ENCODE results near the gene POMGNT2.

The POMGNT2 gene

DNA sequence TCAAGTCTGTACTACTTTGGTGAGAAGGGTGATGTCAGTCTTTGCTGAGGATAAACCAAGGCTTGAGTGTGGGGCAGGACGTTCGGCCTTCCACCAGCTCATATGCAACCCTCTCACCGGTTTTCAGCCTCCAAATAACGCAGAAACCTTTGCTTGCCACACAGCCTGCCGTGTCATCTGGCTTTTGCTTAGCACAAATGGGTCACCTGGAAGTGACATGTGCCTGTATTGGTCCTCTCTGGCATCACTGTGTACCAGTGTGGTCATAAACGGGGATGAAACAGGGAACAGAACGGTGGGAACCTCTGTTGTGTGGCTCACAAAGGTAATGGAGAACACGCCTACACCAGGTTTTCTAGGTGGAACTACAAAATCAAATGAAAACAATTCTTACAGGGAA, 7.1 kb downstream of the POMGNT2 start:
- Histone ChIP-seq H4K20me1 (ENCODE audit: insufficient read depth, low read length, poor library complexity, severe bottlenecking) (no peaks in the 10 kb centered on the region), H3K9ac (ENCODE audit: low read depth, low read length, poor library complexity, severe bottlenecking) (no peak overlapping the region), H3K4me3 (ENCODE audit: low read length, poor library complexity, severe bottlenecking) (no peak overlapping the region), H3K9me2 (replicated peaks; ENCODE audit: low read depth, low read length) (no peaks in the 10 kb centered on the region), H3K79me2 (ENCODE audit: insufficient read depth, low read length) (0 out of 2 replicates have a peak, but pooled peaks cover 3% of the 10 kb centered on the region), H3F3A (ENCODE audit: low read depth) (no peaks in the 10 kb centered on the region), H2AFZ (ENCODE audit: low read length) (no peak overlapping the region), H3K36me3 (ENCODE audit: insufficient read depth, low read length) (no peaks in the 10 kb centered on the region), H3K9me3 (ENCODE audit: insufficient read depth, low read depth, low read length) (no peaks in the 10 kb centered on the region), H3K4me1 (ENCODE audit: insufficient read depth, low read length, poor library complexity, severe bottlenecking) (peaks cover 12% of the 10 kb centered on the region), H3K4me2 (ENCODE audit: low read depth, low read length, poor library complexity, severe bottlenecking) (no peak overlapping the region), H3K27me3 (ENCODE audit: insufficient read depth, low read length, poor library complexity, severe bottlenecking) (no peaks in the 10 kb centered on the region)
- TF ChIP-seq CTCF (conservative IDR thresholded peaks at IDR 0.05; ENCODE audit: low read length) (no peak), EZH2phosphoT487 (IDR thresholded peaks at IDR 0.05; ENCODE audit: borderline replicate concordance) (no peak)

DNA sequence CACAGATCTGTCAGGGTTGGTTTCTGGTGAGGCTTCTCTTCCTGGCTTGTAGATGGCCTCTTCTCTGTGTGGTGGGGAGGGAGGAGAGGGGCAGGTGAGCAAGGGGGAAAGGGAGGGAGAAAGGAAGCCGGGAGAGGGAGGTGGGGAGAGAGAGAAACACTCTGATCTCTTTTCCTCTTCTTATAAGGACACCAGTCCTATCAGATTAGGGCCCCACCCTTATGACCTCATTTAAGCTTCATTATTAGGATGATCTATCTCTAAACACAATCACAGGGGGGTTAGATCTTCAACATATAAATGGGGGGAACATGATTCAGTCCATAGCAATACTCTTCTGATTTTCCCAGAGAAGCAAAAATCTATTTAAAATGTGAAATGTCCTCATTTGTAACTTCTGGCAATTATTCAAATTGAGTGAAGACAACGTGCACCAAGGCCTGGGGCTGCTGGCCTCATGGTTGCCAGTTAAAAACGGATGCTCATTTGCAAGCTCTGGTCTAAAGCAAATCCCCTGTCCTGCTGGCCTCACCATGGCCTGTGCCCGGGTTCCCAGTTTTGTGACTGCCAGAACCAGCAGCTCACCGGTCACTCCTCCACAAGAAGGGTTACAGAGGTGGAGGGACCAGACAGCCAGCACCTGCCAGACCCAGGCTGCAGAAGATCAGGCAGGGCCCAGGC, 8.3 kb downstream of the POMGNT2 start:
- Histone ChIP-seq H3K9me3 (ENCODE audit: insufficient read depth, low read depth, low read length) (no peaks in the 10 kb centered on the region), H3K9ac (ENCODE audit: low read depth, low read length, poor library complexity, severe bottlenecking) (no peak overlapping the region), H3K4me1 (ENCODE audit: insufficient read depth, low read length, poor library complexity, severe bottlenecking) (peaks cover 1% of the 10 kb centered on the region), H3K27me3 (ENCODE audit: insufficient read depth, low read length, poor library complexity, severe bottlenecking) (no peaks in the 10 kb centered on the region), H3K9me2 (replicated peaks; ENCODE audit: low read depth, low read length) (no peaks in the 10 kb centered on the region), H3K4me2 (ENCODE audit: low read depth, low read length, poor library complexity, severe bottlenecking) (no peak overlapping the region), H3F3A (ENCODE audit: low read depth) (no peaks in the 10 kb centered on the region), H3K36me3 (ENCODE audit: insufficient read depth, low read length) (no peaks in the 10 kb centered on the region), H3K4me3 (ENCODE audit: low read length, poor library complexity, severe bottlenecking) (no peak overlapping the region), H4K20me1 (ENCODE audit: insufficient read depth, low read length, poor library complexity, severe bottlenecking) (no peaks in the 10 kb centered on the region), H2AFZ (ENCODE audit: low read length) (no peak overlapping the region), H3K79me2 (ENCODE audit: insufficient read depth, low read length) (0 out of 2 replicates have a peak, but pooled peaks cover 3% of the 10 kb centered on the region)
- TF ChIP-seq EZH2phosphoT487 (IDR thresholded peaks at IDR 0.05; ENCODE audit: borderline replicate concordance) (no peak), CTCF (conservative IDR thresholded peaks at IDR 0.05; ENCODE audit: low read length) (no peak)

GRCh38 chr3:43096761-43097160, 9.1 kb downstream of the POMGNT2 start:
- H2AFZ ChIP-seq (ENCODE audit: low read length), result no peak overlapping the region
- no peaks in the 10 kb centered on the region for H3K79me2 ChIP-seq (ENCODE audit: insufficient read depth, low read length)
- H3K9me3 ChIP-seq (ENCODE audit: insufficient read depth, low read depth, low read length), result no peaks in the 10 kb centered on the region
- no peaks in the 10 kb centered on the region for H4K20me1 ChIP-seq (ENCODE audit: insufficient read depth, low read length, poor library complexity, severe bottlenecking)
- H3K4me1 ChIP-seq (ENCODE audit: insufficient read depth, low read length, poor library complexity, severe bottlenecking), result no peaks in the 10 kb centered on the region
- TF ChIP-seq CTCF (conservative IDR thresholded peaks at IDR 0.05; ENCODE audit: low read length), result no peak
- no peak for TF ChIP-seq EZH2phosphoT487 (IDR thresholded peaks at IDR 0.05; ENCODE audit: borderline replicate concordance)
- no peaks in the 10 kb centered on the region for H3F3A ChIP-seq (ENCODE audit: low read depth)
- H3K9me2 ChIP-seq (replicated peaks; ENCODE audit: low read depth, low read length), result no peaks in the 10 kb centered on the region
- no peaks in the 10 kb centered on the region for H3K27me3 ChIP-seq (ENCODE audit: insufficient read depth, low read length, poor library complexity, severe bottlenecking)
- no peaks in the 10 kb centered on the region for H3K36me3 ChIP-seq (ENCODE audit: insufficient read depth, low read length)
- H3K9ac ChIP-seq (ENCODE audit: low read depth, low read length, poor library complexity, severe bottlenecking), result no peak overlapping the region
- H3K4me2 ChIP-seq (ENCODE audit: low read depth, low read length, poor library complexity, severe bottlenecking), result no peak overlapping the region
- no peak overlapping the region for H3K4me3 ChIP-seq (ENCODE audit: low read length, poor library complexity, severe bottlenecking)
